Hematopoietic multipotent progenitor cell treated with erythropoietin and hydrocortisone succinate and interleukin-3 and kit ligand, for 8 days (in vitro differentiated cells): Measurements from ENCODE around the gene SFSWAP.
"Not testable (repeated sequence)": the region's sequence is repeated elsewhere in the genome, so short reads cannot be mapped to it uniquely, and the experiment has no call there.

ENCODE experiments used
- DNase-seq: peaks from one replicate; pipeline ENCODE4 v3.0.0-alpha.2; 2015

The SFSWAP gene

GRCh38 chr12:131737150-131737827 lies 26.4 kb downstream of the SFSWAP start:
- no peak for DNase-seq

GRCh38 chr12:131738196-131738595 lies 27.3 kb downstream of the SFSWAP start:
- DNase-seq: no peak

- no peak for DNase-seq
These were observed 29.7 kb downstream of the SFSWAP start for GRCh38 chr12:131740626-131741025.

GRCh38 chr12:131742761-131743160 lies 31.9 kb downstream of the SFSWAP start:
- not testable (repeated sequence) for DNase-seq

DNA sequence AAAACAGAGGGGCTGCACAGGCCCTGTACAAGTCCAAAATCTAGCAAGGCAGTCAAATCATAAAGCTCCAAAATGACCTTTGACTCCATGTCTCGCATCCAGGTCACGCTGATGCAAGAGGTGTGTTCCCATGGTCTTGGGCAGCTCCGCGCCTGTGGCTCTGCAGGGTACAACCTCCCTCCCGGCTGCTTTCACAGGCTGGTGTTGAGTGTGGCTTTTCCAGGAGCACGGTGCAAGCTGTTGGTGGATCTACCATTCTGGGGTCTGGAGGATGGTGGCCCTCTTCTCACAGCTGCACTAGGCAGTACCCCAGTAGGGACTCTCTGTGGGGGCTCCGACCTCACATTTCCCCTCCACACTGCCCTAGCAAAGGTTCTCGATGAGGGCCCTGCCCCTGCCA lies 32.5 kb downstream of the SFSWAP start:
- not testable (repeated sequence) for DNase-seq

- DNase-seq: not testable (repeated sequence)
These were observed 33.0 kb downstream of the SFSWAP start for GRCh38 chr12:131743880-131744279.

GRCh38 chr12:131744675-131745074 lies 33.8 kb downstream of the SFSWAP start:
- peak; percentile 45 for DNase-seq

- DNase-seq: no peak
These were observed 34.8 kb downstream of the SFSWAP start for GRCh38 chr12:131745706-131746105.

DNA sequence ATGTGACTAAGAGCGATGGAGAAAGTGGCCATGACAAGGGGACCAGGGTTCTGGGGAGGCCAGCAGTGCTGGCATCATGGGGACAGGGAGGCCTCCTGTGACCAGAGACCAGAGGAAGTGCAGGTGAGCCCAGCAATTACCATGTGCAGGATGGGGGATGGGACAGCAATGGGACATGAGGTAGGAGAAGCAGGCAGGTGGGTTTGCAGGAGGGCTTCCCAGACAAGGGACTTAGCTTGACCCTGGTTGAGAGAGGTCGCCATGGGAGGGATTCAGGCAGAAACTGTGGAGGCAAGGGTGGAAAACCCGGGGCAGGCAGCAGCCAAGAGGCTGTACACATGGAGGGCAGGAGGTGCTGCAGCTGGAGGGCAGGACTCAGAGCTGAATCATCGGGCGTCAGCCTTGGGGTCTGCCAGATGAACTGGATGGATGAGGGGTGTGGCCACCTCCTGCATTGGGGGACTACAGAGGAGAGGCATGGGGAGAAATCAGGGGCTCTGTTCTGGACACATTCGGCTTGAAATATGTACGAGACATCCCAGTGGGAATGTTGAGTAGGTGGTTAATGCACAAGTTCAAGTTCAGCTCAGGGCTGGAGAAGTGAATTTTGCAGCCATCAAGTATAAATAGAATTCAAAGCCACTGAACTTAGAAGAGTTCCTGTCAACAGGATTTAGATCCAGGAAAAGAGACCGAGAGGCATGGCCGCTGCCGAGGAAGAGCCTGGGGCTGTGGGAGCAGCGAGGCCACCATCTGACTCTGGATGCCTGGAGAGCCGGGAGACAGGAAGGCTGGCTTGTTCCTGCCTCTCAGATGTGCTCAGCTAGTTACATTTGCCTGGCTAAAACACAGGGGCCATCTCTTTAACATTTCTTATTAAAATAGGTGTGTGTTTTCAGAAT lies 36.6 kb downstream of the SFSWAP start:
- DNase-seq: no peak

DNA sequence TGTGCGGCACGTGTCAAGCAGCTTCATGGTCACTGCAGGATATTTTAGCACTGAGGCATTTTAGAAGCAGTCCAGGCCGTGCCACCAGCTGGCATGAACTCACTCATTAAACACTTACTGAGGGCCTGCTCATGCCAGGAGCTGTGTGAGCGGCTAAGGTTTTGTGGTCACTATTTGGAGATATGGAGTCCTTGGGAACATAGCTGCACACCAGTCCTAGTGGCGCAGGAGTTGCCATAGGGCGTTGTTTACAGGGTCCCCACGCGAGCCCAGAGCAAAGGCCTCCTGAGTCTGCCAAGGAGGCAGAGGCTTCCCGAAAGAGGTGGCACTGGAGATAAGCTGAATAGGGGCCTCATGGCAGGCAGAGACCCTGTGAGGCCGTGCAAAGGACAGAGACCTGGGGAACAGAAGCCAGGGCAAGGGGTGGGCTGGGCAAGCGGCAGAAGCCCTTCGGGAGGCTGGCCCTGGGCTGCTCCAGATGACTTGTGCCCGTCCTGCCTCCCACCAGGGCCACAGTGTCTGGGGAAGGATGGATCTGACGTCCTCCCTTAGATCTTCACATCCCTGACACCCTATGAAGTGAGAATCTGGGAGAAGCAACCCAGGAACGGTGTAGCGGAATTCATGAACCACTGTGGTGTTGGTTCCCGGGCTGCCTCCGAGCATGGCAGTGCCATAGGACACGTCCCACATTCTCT lies 38.9 kb downstream of the SFSWAP start:
- DNase-seq: no peak

DNA sequence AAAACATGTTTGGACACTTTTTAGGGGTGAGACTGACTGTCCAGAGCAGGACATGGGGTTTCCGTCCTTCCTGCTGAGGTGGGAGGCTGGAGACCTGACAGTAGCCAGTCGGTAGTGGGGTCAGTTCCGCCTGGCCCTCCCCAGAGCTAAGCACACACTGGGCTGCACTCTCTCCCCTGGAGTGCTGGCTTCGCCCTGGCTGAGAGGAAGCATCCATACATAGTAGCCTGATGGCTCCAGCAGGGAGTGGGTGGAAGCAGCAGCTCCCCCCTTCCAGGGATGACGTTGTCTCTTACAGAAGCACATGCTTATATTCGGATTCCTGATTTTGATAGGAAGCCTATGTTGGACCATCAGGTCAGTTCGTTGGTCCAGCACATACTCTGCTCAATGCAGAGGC lies 40.4 kb downstream of the SFSWAP start:
- DNase-seq: no peak

GRCh38 chr12:131752451-131752850 lies 41.6 kb downstream of the SFSWAP start:
- DNase-seq: no peak

DNA sequence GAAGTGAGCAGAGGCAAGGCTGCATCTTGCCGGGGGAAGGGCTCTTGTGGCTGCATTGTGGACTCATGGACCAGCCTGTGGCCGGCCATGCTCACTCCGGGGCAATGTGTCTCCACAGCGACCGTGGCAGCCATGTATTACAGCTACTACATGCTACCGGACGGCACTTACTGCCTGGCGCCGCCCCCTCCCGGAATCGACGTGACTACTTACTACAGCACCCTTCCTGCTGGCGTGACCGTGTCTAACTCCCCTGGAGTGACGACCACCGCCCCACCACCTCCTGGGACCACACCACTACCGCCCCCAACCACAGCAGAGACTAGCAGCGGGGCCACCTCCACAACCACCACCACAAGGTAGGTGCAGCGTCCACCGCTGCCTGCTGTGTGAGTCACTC lies 42.1 kb downstream of the SFSWAP start:
- DNase-seq: no peak

DNA sequence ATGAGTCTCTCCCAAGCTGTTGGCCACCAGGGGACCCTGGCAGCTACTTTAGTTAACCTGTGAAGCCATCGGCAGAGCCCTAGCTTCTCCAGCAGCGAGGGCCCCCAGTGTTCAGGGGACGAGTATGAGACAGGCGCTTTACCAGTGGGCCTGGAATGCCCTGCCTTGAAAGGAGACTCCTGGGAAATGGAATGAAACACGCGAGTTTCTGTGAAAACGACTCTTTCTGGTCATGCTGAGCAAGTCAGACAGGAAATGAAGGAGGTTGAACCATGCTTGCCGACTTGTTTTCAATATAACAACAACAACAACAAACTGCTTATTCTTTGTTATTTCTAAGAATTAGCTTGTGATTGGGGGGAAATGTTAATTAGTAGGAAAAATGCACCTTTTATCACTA lies 42.9 kb downstream of the SFSWAP start:
- no peak for DNase-seq

DNA sequence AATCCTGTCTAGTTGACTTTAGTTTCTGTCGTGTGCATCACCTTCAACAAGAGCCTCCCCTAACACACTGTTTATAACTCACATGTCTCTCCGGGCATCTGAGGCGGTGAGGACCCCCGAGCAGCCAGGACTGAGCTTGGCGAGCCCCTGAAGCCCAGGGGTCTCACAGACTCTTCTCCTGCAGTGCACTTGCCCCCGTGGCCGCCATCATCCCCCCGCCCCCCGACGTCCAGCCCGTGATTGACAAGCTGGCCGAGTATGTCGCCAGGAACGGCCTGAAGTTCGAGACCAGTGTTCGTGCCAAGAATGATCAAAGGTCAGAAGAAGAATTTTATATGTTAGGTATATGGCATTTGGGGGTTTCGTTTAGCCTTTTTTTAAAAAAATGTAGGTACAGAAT lies 43.3 kb downstream of the SFSWAP start:
- no peak for DNase-seq

DNA sequence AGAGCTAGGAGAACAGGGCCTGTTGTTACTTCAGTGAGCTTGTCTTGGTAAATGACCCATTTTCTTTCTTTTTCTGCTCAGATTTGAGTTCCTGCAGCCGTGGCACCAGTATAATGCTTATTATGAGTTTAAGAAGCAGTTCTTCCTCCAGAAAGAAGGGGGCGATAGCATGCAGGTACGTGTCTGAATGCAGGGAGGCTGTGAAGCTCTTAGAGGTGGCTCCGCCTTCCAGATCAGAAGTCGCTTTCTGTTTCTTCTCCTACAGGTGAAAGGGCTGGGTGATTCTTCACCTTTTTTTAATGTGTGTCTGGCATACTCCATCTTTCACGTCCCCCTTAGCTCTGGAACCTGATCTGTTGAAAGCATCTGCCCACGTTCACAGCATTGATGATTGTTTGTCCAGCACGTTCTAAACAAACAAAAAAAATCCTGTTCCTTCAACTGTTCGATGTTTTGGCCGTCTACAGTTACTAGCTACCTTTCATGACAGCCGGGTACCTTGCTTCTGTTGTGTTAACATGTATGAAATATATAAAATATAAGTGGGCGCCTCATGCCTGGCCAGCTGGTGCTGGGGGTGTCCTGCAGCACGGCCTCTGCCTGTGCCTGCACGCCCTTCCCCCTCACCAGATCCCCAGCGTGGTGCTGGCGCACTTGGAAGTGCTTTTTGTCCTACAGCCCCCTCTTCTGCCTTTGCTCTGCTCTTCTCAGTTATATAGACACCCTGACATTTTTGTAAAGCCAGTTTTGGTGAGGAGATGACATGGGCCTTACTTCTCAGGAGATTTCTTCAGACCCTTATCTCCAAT lies 44.6 kb downstream of the SFSWAP start:
- peak; percentile 53 for DNase-seq

- DNase-seq: no peak
These were observed 45.6 kb downstream of the SFSWAP start for GRCh38 chr12:131756441-131756840.

DNA sequence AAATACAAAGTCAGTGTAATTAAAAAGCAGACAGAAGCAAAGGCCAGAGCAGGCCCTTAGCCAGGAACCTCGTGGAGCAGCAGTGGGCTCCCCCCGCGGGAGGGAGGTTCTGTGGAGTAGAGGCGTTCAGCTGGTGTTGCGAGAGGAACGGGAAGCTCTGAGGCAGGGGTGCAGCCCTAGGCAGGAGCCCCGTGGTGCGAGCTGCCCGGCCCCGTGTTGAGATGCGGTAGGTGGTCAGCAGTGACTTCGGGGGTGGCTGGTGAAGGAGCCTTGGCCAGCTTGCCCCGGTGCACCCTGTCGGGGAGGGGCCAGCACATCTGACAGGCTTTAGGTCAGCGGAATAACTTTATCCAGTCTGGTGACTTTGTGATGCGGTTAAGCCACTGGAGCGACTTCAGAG lies 46.2 kb downstream of the SFSWAP start:
- no peak for DNase-seq

DNA sequence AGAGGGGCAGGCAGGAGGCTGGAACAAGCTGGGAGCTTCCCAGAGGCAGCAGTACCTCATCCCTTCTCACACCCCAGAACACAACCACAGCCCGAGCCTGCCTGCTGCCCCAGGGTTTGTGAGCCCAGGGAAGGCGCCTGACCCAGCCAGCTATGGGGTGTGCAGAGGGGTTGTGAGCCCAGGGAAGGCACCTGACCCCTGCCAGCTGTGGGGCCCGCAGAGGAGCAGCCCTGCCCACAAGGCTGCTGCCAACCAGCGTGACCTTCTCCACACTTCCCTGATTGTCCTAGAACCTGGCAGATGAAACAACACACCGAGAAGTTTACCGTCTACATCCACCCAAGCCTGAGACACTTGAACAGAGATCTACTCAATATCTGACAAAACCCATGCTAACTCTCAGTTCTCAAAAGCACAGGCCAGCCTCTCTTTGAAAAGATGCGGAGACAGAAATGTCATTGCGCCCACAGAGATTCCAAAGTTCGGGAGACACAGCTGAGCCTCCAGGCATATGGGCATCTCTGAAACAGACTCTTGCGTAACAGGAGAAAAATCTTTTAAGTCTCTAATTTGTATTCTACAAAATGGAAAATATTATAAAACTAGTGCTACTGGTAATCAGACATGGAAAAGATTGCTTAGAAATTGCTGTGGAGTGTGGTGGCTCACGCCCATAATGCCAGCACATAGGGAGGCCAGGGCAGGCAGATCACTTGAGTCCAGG lies 47.3 kb downstream of the SFSWAP start:
- no peak for DNase-seq

DNA sequence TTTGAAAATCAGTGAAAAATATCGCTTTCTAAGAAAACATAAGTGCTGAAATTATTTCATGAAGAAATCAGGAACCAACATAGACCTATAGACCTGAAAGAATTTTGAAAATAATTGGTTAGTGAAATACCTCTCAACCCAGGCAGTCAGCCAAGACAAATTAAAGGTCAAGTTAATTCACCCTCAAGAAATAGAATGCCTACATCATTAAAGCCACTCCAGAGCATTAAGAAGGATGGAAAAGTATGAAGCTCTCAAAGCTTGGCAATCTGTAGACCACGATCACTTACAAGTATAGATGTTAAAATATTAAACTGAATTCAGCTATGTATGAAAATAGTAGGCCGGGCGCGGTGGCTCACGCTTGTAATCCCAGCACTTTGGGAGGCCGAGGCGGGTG lies 48.3 kb downstream of the SFSWAP start:
- no peak for DNase-seq

GRCh38 chr12:131761638-131762037 lies 50.7 kb downstream of the SFSWAP start:
- no peak for DNase-seq

DNA sequence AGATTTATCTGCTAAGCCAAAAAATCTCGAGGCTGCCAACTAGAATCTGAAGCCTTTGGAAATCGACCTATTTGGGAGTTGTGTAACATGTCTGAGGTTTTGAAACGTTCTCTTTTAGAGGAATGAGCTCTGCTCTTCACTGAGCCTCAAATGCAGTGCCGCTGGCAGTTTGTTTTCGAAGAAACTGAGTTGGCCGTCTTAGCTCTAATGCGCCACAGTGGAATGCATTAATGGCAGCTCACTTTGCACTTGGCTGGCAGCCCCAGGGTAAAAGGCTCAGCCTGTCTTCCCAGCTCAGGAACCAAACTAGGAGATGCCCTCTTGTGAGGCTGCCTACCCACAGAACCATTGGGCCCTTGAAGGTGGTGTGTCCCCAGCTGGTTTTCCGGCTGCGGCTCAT lies 53.8 kb downstream of the SFSWAP start:
- no peak for DNase-seq
